K562 (cell line): ENCODE results near the gene ZCCHC17.

Experiments
- BMI1 ChIP-seq: fragments of 150-350 bp; IDR thresholded peaks from 2 replicates; pipeline ENCODE4 v1.6.1; 2014; ENCODE audit warnings: low read length
- BRCA1 ChIP-seq, 2 experiments: fragments of 450-650 bp in 1 of 2; sonication (generic) in 1 of 2; formaldehyde crosslinking in 1 of 2; IDR thresholded peaks; 2 replicates each; pipeline versions ENCODE4 v1.5.0 to v1.6.1; 2017 to 2020; ENCODE audit warnings: mild to moderate bottlenecking in 1 of 2, missing genetic modification reagents in 1 of 2
- EZH2 ChIP-seq: IDR thresholded peaks from 2 replicates; pipeline ENCODE4 v1.6.1; 2012; ENCODE audit warnings: low read depth, mild to moderate bottlenecking, inconsistent platforms, low read length, borderline replicate concordance
- GABPA ChIP-seq: fragments of 200-800 bp; sonication (Bioruptor generic); conservative IDR thresholded peaks from 2 replicates; pipeline ENCODE4 v1.6.1; 2016; ENCODE audit warnings: low read depth, missing genetic modification characterization, missing compliant biosample characterization
- GATAD2B ChIP-seq: fragments of 450-650 bp; IDR thresholded peaks from 2 replicates; pipeline ENCODE4 v1.6.1; 2017; ENCODE audit warnings: mild to moderate bottlenecking, borderline replicate concordance
- GTF2E2 ChIP-seq: fragments of 200-800 bp; sonication (Bioruptor generic); IDR thresholded peaks from 2 replicates; pipeline ENCODE4 v1.6.1; 2016; ENCODE audit warnings: missing genetic modification characterization, missing compliant biosample characterization
- POLR2A ChIP-seq: fragments of 450-650 bp; conservative IDR thresholded peaks from 2 replicates; pipeline ENCODE4 v1.6.1; 2016
- POLR2AphosphoS5 ChIP-seq: IDR thresholded peaks from 2 replicates; pipeline ENCODE4 v1.6.1; 2011; ENCODE audit warnings: mild to moderate bottlenecking, low read depth, low read length, moderate library complexity; ENCODE audit not compliant: control insufficient read depth, insufficient read depth
- RBM15 ChIP-seq: fragments of 200-400 bp; formaldehyde crosslinking; IDR thresholded peaks from 2 replicates; pipeline ENCODE4 v1.6.1; 2018; ENCODE audit warnings: mild to moderate bottlenecking, low read length, moderate library complexity; ENCODE audit not compliant: insufficient read depth
- TF ChIP-seq, protein P1 (sequence below): fragments of 250-450 bp; sonication (Bioruptor Pico); IDR thresholded peaks from 2 replicates; pipeline ENCODE4 v1.9.0; 2021; ENCODE audit warnings: mild to moderate bottlenecking
- TF ChIP-seq, protein P2 (sequence below): sonication (generic); formaldehyde crosslinking; IDR thresholded peaks from 2 replicates; pipeline ENCODE4 v1.8.0; 2023; ENCODE audit warnings: mild to moderate bottlenecking, missing genetic modification reagents
- TF ChIP-seq, protein P3 (sequence below): sonication (generic); formaldehyde crosslinking; IDR thresholded peaks from 2 replicates; pipeline ENCODE4 v1.8.0; 2022; ENCODE audit warnings: mild to moderate bottlenecking, missing genetic modification reagents, borderline replicate concordance

DNA sequence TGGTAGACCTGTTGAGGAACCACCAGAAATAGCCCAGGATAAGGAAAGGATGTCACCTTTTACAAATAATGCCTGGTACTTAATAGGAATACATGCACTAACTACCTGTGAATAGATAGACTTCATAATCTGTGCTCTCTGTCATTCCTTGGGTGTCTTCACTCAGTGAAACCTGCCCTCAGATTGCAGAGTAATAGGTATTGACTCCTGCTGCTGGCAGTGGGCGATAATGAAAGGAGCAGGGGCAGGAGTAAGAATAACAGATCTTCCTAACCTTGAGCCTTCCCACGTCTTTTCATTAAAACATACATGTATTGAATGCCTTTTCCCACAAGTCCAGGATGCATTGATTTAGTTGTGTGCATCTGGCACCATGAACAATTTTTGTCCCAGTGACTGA lies 59.6 kb downstream of the ZCCHC17 start:
- TF ChIP-seq, protein P1, sequence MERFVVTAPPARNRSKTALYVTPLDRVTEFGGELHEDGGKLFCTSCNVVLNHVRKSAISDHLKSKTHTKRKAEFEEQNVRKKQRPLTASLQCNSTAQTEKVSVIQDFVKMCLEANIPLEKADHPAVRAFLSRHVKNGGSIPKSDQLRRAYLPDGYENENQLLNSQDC (CRISPR knock-in tag), result no peak
- no peak for TF ChIP-seq BMI1
- TF ChIP-seq, protein P2, sequence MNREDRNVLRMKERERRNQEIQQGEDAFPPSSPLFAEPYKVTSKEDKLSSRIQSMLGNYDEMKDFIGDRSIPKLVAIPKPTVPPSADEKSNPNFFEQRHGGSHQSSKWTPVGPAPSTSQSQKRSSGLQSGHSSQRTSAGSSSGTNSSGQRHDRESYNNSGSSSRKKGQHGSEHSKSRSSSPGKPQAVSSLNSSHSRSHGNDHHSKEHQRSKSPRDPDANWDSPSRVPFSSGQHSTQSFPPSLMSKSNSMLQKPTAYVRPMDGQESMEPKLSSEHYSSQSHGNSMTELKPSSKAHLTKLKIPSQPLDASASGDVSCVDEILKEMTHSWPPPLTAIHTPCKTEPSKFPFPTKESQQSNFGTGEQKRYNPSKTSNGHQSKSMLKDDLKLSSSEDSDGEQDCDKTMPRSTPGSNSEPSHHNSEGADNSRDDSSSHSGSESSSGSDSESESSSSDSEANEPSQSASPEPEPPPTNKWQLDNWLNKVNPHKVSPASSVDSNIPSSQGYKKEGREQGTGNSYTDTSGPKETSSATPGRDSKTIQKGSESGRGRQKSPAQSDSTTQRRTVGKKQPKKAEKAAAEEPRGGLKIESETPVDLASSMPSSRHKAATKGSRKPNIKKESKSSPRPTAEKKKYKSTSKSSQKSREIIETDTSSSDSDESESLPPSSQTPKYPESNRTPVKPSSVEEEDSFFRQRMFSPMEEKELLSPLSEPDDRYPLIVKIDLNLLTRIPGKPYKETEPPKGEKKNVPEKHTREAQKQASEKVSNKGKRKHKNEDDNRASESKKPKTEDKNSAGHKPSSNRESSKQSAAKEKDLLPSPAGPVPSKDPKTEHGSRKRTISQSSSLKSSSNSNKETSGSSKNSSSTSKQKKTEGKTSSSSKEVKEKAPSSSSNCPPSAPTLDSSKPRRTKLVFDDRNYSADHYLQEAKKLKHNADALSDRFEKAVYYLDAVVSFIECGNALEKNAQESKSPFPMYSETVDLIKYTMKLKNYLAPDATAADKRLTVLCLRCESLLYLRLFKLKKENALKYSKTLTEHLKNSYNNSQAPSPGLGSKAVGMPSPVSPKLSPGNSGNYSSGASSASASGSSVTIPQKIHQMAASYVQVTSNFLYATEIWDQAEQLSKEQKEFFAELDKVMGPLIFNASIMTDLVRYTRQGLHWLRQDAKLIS (CRISPR knock-in tag), result no peak
- no peak for TF ChIP-seq POLR2A
- TF ChIP-seq GABPA (tag), result no peak
- no peak for TF ChIP-seq POLR2AphosphoS5
- TF ChIP-seq RBM15, result no peak
- no peak for TF ChIP-seq GTF2E2
- no peak for TF ChIP-seq EZH2
- no peak for TF ChIP-seq BRCA1 (IDR thresholded peaks at IDR 0.05)
- no peak for TF ChIP-seq BRCA1 (CRISPR knock-in tag; IDR thresholded peaks at IDR 0.05)
- TF ChIP-seq, protein P3, sequence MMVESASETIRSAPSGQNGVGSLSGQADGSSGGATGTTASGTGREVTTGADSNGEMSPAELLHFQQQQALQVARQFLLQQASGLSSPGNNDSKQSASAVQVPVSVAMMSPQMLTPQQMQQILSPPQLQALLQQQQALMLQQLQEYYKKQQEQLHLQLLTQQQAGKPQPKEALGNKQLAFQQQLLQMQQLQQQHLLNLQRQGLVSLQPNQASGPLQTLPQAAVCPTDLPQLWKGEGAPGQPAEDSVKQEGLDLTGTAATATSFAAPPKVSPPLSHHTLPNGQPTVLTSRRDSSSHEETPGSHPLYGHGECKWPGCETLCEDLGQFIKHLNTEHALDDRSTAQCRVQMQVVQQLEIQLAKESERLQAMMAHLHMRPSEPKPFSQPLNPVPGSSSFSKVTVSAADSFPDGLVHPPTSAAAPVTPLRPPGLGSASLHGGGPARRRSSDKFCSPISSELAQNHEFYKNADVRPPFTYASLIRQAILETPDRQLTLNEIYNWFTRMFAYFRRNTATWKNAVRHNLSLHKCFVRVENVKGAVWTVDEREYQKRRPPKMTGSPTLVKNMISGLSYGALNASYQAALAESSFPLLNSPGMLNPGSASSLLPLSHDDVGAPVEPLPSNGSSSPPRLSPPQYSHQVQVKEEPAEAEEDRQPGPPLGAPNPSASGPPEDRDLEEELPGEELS, result no peak
- no peak for TF ChIP-seq GATAD2B
